HG02571 (cell line): Measurements from ENCODE around the gene GATC.
A peak's percentile ranks its signal among the peaks of the same experiment; 100 is the strongest.

Experiments used
- ATAC-seq: cut with Tn5 transposase; IDR thresholded peaks from one replicate; pipeline ENCODE4 v1.9.1; 2021; ENCODE audit warnings: mild to moderate bottlenecking, moderate library complexity; ENCODE audit not compliant: unreplicated experiment

GATC gene, protein sequence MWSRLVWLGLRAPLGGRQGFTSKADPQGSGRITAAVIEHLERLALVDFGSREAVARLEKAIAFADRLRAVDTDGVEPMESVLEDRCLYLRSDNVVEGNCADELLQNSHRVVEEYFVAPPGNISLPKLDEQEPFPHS

DNA sequence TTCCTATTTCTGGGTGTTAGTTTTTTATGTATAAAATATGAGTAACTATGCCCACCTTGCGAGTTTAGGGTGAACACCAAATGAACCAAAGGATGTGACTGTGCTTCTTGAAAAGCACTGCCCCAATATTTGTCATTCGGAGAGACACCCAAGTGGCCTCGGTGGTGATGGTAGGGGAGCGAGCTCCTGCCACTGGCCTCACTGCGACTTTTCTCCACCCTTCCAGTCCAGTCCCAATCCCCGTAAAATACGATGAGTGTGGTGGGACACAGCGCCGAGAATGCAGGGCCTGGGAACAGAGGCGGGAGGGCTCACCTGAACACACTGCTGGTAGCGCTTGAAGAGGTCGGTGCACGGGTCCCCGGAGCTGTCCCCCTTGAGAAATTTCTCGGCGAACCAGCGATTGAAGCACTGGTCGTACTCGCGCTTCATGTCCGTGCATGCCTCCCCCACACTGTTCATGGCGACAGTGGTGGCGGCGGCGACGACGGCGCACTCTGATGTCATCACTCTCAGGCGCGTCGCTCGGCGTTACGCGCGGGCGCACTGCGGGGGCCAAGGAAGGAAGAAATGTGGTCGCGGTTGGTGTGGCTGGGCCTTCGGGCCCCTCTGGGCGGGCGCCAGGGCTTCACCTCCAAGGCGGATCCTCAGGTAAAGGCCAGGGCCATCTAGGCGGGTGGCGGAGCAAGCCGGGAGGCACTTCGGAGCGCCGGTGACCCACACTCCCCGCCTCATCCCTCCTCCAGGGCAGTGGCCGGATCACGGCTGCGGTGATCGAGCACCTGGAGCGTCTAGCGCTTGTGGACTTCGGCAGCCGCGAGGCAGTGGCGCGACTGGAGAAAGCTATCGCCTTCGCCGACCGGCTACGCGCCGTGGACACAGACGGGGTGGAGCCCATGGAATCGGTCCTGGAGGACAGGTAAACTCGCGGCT, at the start of gene GATC, which contains the start of gene TRIAP1:
TSS of gene GATC (plus strand) at position 534 of the 933 bp plus-strand sequence. CDS start at position 571, 37 bp downstream.
TSS of gene TRIAP1 (minus strand) at position 474 of the 933 bp plus-strand sequence. CDS start at position 462, 12 bp downstream.
- ATAC-seq = peak; percentile 84

DNA sequence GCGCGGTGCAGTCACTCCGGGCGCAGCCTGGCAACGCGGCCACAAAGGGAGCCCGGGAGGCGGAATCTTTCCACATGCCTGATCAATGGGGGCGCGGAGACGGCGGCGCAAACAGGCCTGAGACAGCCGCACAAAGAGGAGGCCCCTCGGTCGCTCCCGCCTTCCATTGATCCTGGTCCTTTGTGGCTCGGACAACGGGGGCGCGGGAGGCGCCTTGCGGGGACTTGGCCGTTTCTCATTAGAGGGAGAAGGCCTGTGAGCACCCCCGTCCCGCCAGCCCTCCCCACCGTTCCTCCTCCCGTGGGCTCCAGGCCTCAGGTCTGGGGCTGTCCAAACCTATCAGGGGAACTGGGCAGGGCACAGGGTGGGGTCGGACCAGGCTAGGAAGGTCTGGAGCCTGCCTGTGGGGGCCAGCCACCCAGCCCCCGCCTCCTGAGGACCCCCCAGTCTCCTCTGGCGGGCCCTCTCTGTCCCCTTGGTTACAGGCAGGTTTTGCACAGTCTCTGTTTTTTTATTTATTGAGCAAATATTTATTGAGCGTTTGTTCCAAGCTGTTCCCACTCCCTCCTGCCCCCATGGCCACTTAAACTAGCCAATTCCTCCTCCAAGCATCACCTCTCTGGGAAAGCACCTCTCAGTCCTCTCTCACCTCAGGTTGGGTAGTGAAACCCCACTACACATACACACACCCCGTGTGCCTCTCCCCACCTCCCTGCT, 48.3 kb upstream of the GATC start:
- ATAC-seq = no peak

DNA sequence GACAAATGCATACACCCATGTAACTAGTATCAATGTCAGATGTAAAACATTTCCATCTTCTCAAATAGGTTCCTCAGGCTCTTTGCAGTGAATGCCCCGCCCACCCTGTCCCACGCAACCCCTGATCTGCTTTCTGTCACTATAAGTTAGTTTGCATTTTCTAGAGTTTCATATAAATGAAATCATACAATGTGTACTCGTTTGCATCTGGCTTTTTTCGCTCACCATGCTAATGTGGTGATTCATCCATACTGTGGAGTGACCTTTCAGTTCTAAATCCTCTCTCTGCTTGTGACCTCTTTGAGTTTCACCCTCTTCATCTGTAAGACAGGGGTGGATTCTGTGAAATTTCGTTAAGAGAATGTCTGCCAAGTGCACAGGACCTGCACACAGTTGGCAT, 46.7 kb upstream of the GATC start:
- ATAC-seq = no peak

DNA sequence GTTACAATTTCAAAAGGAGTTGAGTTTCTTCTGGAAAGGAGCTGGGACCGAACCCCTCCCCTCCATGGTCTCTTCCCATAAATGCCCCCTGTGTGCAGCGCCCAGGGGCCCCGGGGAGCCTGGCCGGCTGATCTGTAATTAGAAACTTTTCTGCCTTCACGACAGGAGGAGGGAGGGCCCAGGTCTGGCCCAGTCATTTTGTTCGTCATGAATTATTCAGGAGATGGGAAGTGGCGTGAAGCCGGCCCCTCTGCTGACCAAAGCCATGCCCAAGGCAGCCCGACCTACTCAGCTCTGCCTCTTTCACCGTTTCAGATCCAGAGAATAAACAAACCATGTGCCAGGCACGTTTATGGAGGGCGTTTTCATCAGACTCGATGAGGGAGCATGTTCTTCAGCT, 44.0 kb upstream of the GATC start:
- ATAC-seq = no peak

DNA sequence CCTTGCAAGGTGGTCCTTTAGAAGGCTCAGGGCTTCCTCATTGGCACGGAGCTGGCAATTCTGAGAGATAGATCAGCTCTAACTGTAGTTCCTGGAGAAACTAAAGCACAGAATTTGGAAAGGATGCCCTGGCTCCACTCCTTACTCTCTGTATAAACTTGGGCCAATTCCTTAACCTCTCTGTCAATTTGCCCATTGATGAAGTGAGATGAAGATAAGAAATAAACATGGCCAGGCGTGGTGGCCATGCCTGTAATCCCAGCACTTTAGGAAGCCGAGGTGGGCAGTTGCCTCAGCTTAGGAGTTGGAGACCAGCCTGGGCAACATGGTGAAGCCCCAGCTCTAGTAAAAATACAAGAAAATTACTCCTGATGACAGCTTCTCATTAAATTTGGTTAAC, 42.4 kb upstream of the GATC start:
- no peak for ATAC-seq

DNA sequence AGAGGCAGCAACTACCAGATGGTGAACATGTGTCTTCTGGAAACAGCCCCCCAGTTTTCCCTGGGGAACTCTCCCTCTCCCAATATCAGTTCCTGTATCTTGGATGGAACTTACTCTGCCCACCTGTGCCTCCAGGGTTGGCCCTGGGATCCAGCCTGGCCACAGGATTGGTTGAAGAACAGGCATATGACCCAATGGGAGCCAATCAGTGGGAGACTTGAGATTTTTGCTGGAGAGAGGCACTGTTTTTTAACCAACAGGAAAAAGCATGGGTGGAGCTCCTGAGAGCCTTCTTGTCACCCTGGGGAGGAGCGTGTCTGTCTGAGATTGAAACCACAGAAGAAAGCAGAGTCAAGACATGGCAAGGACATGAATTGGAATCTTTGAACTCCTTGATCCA, 42.0 kb upstream of the GATC start:
- no peak for ATAC-seq

DNA sequence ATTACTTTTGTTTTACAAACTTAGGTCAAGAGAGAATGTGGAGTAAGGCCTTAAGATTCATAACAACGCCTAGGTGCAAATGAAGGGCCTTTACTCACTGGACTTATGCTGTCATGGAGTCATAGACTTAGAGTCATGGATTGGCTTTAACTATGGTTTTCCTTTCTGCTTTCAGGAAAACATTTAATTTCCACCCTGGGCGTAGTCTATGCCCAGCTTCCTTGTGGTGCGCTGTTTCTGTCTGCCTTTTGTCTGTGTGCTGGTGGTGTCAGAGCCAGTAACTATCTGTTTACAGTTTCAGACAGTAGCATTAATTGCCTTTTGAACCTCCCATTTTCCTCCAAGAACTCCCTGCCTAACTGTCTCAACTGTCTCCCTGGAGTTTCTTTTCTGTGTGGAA, 40.2 kb upstream of the GATC start:
- ATAC-seq = no peak

DNA sequence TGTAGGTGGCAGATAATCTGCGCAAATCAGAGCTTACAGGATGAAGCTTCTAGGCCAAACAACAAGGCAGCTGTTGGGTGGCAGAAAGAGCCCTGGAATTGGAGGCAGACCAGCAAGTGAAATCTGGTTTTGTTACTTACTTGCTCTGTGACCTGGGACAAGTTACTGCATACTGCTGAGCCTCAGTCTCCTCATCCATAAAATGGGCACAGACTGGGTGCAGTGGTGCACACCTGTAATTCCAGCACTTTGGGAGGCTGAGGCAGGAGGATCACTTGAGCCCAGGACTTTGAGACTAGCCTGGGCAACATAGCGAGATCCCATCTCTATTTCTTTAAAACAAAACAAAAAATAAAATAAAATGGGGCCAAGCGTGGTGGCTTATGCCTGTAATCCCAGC, 39.7 kb upstream of the GATC start:
- no peak for ATAC-seq

DNA sequence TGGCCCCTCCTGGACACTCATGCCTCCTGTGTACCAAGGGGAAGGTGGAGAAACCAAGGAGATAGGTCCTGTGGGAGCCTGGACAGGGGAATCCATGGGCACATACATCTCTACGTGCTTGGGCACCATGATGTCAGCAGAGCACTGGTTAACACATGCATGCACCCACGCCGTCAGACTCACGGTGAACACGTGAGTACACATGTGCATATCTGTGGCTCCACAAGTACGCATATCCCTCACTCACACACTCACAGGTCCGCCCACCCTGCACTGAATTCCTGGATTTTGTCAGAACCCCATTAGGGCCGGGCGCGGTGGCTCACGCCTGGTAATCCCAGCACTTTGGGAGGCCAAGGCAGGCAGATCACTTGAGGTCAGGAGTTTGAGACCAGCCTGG, 37.5 kb upstream of the GATC start:
- ATAC-seq = no peak

DNA sequence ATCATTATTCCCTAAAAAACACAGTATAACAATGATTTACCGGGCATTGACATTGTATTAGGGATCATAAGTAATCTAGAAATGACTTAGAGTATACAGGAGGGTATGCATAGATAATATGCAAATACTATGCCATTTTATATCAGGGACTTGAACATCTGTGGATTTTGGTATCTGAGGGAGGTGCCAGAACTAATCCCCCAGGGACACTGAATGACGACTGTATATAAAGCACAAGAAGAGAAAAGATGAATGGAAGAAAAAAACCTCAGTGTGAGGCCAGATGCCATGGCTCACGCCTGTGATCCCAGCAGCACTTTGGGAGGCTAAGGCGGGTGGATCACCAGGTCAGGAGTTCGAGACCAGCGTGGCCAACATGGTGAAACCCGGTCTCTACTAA, 33.8 kb upstream of the GATC start:
- no peak for ATAC-seq

DNA sequence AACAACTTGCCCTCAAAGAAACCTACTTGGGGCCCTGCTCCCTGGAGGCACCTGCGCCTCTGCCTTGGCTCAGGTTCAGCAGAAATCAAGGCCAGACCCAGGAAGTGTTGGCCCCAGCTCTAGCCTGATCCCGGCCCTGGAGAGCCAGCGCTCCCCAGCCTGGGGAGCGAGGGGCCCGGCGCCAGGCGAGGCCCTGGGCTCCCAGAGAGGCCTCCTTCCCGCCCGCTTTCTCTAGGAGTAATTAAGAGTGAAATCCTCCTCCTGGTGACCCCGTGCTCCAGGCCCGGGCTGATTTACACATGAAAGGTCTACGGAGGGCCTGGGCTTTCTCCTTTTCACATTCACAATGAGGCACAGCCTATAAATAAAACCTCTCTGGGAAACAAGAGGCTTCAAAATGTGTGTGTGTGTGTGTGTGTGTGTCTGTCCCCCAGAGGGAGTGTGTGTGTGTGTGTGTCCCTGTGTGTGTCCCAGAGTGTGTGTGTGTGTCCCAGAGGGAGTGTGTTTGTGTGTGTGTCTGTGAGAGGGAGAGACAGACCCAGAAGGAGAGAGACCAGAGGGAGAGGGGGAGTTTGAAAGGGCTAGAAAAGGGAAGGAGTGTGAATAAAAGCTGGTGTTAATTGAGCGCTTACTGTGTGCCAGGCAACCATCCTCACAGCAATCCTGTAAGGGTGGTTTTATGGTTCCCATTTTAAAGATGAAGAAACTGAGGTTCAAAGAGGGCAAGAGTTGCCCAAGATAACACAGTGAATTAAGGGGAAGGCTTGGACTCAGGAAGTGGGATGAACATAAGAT, 32.1 kb upstream of the GATC start:
- no peak for ATAC-seq

DNA sequence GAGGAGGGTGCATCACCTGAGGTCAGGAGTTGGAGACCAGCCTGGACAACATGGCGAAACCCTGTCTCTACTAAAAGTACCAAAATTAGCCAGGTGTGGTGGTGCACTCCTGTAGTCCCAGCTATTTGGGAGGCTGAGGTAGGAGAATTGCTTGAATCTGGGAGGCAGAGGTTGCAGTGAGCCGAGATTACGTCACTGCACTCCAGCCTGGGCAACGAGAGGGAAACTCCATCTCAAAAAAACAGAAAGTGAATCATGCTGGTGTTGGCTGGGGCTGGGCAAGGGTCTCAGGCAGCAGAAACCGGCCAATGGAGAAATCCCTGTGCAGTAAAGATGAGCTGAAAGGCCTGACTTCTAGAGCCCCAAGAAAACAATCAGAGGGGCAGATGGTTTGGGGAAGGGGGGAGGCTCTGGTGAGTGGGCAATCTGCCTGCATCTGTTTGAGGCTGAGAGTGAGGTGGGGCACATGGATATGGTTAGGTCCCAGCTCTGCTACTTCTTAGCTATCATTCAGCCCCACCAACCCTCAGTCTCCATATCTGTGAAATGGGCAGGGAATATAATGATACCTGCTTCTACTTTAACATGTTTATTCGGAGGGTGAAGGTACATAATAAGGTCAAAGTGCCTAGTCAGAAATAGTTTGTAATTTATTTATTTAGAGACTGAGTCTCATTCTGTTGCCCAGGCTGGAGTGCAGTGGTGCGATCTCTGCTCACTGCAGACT, 29.6 kb upstream of the GATC start:
- ATAC-seq = no peak

DNA sequence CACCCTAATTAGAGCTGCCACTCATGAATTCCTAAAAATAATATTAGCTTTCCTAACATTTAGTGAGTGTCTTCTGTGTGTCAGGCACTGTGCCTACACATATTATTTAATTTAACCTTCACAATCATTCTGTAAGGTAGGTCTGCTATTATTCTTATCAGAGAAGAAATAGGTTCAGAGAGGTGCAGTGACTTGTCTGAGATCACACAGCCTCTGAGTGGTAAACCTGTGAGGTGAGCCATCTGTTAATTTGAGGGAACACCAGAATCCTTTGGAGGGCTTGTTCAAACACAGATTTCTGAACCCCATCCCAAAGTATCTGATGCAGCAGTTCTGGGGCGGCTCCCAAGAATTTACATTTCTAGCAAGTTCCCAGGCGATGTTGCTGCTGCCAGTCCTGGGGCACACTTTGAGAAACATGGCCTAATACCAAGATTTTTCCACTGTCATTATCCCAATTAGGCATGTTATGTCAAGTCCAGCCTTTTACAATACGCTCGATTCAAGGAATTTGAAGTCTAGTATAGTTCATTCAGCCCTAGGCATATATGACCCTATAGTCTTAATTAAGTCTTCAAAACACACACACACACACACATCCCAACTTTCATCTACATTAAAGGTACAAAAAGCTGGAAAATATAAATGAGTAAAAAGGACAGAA, 28.2 kb upstream of the GATC start:
- no peak for ATAC-seq

DNA sequence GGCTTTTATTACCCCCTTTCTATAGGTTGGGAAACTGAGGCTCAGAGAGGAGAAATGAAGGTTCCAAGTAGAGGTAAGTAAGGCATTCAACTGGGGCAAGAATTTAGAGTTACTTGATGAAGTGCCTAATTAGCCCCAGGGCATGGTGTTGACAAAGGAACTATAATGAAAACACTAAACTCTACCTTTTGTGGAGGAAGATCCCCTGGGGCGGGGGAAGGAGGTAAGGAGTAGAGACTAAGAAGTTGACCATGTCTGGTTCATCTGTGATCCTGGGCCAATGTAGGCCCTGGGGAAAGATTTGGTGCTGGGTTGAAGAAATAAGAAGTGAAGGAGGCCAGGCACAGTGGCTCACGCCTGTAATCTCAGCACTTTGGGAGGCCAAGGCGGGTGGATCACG, 24.5 kb upstream of the GATC start:
- no peak for ATAC-seq

DNA sequence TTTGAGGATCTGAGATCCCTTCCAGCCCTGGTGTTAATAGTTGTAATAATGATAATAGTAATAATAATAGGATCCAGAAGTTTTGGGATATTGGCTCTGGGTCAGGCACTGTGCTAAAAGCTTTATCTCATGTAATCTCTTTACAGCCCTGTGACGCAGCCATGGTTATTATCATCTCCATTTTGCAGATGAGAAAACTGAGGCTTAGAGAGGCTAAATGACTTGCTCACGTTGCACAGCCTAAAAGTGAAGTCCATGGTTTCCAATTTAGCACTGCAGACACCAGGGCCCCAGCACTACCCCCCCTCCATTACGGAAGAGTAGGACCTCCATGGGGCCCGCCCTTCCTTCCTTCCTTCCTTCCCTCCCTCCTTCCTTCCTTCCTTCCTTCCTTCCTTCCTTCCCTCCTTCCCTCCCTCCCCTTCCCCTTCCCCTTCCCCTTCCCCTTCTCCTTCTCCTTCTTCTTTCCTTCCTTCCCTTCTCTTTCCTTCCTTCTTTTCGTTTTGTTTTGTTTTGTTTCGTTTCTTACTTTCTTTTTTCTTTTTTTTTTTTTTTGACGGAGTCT, 23.3 kb upstream of the GATC start:
- no peak for ATAC-seq

DNA sequence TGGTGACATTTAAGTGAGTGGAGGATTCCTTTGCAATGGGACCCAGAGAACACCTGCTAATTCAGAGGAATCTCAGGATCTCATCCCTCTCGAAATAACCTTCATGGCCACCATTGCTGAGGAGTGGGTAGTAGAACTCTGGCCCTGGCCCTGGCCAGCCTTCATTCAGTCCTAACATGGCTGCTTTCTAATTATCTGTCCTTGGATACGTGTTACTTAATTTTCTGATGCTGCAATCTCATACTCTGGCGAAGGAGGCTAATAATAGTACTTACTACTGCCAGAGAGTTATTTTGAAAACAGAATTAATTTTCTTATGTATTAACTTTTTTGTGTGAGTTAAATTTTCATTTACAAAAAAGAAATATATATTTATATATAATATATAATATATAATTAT, 20.4 kb upstream of the GATC start:
- ATAC-seq = no peak

DNA sequence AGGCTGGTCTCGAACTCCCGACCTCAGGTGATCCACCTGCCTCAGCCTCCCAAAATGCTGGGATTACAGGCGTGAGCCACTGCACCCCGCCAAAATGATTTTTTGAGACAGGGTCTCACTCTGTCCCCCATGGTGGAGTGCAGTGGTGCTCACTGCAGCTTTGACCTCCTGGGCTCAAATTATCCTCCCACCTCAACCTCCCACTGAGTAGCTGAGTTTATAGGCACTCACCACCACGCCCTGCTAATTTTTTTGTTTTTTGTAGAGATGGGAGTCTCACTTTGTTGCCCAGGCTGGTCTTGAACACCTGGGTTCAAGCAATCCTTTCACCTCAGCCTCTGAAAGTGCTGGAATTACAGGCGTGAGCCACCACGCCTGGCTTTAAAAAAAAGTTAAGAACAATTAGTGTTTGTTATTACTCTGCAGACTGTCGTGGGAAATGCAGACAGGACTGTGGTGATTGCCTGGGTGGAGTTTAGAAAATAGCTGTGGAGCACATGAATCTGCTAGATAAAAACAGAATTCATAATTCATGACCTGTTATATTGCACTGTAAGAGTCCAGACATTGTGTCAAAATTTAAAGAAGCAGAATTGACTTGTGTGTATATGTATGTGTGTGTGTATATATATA, 17.5 kb upstream of the GATC start:
- no peak for ATAC-seq

DNA sequence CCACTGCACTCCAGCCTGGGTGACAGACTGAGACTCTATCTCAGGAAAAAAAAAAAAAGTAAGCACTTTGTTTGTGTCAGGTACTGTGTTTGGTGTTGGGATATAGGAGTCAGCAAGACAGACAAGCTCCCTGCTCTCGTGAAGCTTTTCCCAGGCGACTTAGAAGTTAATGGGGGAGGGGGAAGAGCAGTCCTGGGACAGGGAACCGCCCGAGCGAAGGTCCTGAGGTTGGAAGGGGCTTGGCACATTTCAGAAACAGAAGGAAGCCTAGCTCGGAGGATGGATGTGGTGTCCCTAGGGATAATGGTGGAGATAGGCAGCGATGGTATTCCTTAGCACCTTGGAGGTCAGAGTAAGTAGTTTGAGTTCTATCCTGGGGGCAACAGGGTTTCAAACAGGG, 16.9 kb upstream of the GATC start:
- no peak for ATAC-seq
